ENCODE measurements around the gene HPSE. TPM values are rescaled to one million over a fixed set of nuclear protein-coding genes. Genes with fewer than 3 reads are reported as not detected.

The HPSE gene
- total and polyA plus RNA-seq, 2 of the 8 experiments (the other 6 are each of a cell fraction or from before 2014, with no cell fraction given) = 1.5 to 5.0 TPM

- no peak for TF ChIP-seq RNF2 (IDR thresholded peaks at IDR 0.05; ENCODE audit: borderline replicate concordance, low read depth, low read length, missing control alignments, poor library complexity, severe bottlenecking)
Observed at GRCh38 chr4:83272900-83273299, 61.7 kb downstream of the HPSE start (continued).
